MM.1S (cell line): ENCODE results near the gene PUS10.

Experiments used
- CTCF ChIP-seq: fragments of 300-600 bp; sonication (generic); IDR thresholded peaks from 2 replicates; pipeline ENCODE4 v1.5.1; 2016; ENCODE audit warnings: antibody characterized with exemption, low read length, mixed read lengths
- EZH2phosphoT487 ChIP-seq: fragments of 300-600 bp; sonication (generic); IDR thresholded peaks from 2 replicates; pipeline ENCODE4 v1.6.1; 2018; ENCODE audit warnings: antibody characterized with exemption, low read length

- TF ChIP-seq CTCF (no peak), EZH2phosphoT487 (no peak)
These were observed 3.2 kb upstream of the PUS10 start for GRCh38 chr2:61021228-61021660.
